T-cell (primary cell): ENCODE data around the gene PKM. TPM values are rescaled to one million over a fixed set of nuclear protein-coding genes. Genes with fewer than 3 reads are reported as not detected.

Experiments used
- ATAC-seq, 4 experiments: fragments of 200-7000 bp in 3 of 4; fragments of 150-1000 bp in 1 of 4; cut with Tn5 transposase; replicated peaks in 1 of 4; 1 replicate in 3 of 4; 2 replicates in 1 of 4; pipeline ENCODE4 v1.10.0; 2021; ENCODE audit warnings: moderate library complexity in 3 of 4, mild to moderate bottlenecking in 2 of 4, moderate number of reproducible peaks in 1 of 4
- CTCF ChIA-PET, 2 donors: fragments of 300-600 bp; sonication (Branson Sonifier 250); formaldehyde crosslinking; loops; one replicate each; lab custom pipeline; 2022; ENCODE audit warnings: antibody characterized with exemption in 2 of 2; lab: Charles Lee
- POLR2A ChIA-PET, 2 donors: fragments of 300-600 bp; sonication (Branson Sonifier 250); formaldehyde crosslinking; loops; one replicate each; lab custom pipeline; 2022; ENCODE audit warnings: antibody characterized with exemption in 2 of 2; lab: Charles Lee
- DNase-seq, 35 experiments: peaks; one replicate each; pipeline versions ENCODE4 v3.0.0 to v3.0.0-alpha.2; 2013 to 2023
- H3K27ac ChIP-seq: one replicate; pipeline ENCODE4 v1.5.1; 2013; ENCODE audit warnings: low read length
- H3K27me3 ChIP-seq, 2 experiments: replicated peaks in 1 of 2; 1 replicate in 1 of 2; 2 replicates in 1 of 2; pipeline versions ENCODE4 v1.6.1 to v1.7.0; 2013; ENCODE audit warnings: low read length in 1 of 2, mixed read lengths in 1 of 2; ENCODE audit not compliant: control insufficient read depth in 2 of 2, insufficient read depth in 2 of 2; ENCODE audit errors: extremely low read depth in 1 of 2
- H3K36me3 ChIP-seq, 2 donors: 1 replicate in 1 of 2; 2 replicates in 1 of 2; pipeline versions ENCODE4 v1.6.1 to v1.7.0; 2013; ENCODE audit warnings: low read length in 1 of 2; ENCODE audit not compliant: control insufficient read depth in 2 of 2, insufficient read depth in 1 of 2; ENCODE audit errors: extremely low read depth in 1 of 2
- H3K4me1 ChIP-seq, 2 experiments: 1 replicate in 1 of 2; 2 replicates in 1 of 2; pipeline versions ENCODE4 v1.6.1 to v1.7.0; 2013; ENCODE audit warnings: low read length in 2 of 2, mixed read lengths in 1 of 2; ENCODE audit not compliant: insufficient read depth in 2 of 2, control insufficient read depth in 1 of 2; ENCODE audit errors: extremely low read depth in 1 of 2
- H3K4me3 ChIP-seq, 2 donors: 1 replicate in 1 of 2; 2 replicates in 1 of 2; pipeline versions ENCODE4 v1.5.1 to v1.7.0; 2013; ENCODE audit warnings: mild to moderate bottlenecking in 2 of 2, low read length in 1 of 2, moderate library complexity in 1 of 2; ENCODE audit not compliant: control insufficient read depth in 1 of 2; ENCODE audit errors: extremely low read depth in 1 of 2
- H3K9me3 ChIP-seq: 2 replicates; pipeline ENCODE4 v1.7.0; 2013
- H3K27ac Mint-ChIP-seq, 2 donors: one replicate each; pipeline ENCODE4 v1.8.0; 2020 to 2021; ENCODE audit warnings: mild to moderate bottlenecking in 2 of 2, mixed read lengths in 2 of 2
- H3K27me3 Mint-ChIP-seq, 2 donors: one replicate each; pipeline ENCODE4 v1.8.0; 2021 to 2022; ENCODE audit warnings: mixed read lengths in 2 of 2
- H3K36me3 Mint-ChIP-seq: one replicate; pipeline ENCODE4 v1.8.0; 2021; ENCODE audit warnings: mixed read lengths
- H3K4me1 Mint-ChIP-seq, 3 donors: one replicate each; pipeline ENCODE4 v1.8.0; 2020 to 2022; ENCODE audit warnings: mixed read lengths in 3 of 3, mild to moderate bottlenecking in 1 of 3
- H3K4me3 Mint-ChIP-seq, 3 donors: one replicate each; pipeline ENCODE4 v1.8.0; 2020 to 2022; ENCODE audit warnings: mild to moderate bottlenecking in 3 of 3, mixed read lengths in 3 of 3, moderate library complexity in 3 of 3
- H3K9me3 Mint-ChIP-seq, 3 donors: one replicate each; pipeline ENCODE4 v1.8.0; 2020 to 2022; ENCODE audit warnings: mixed read lengths in 3 of 3
- WGBS: methylation state at CpG from one replicate; pipeline ENCODE4 v1.1.5; 2013; ENCODE audit warnings: missing lambda C conversion rate; ENCODE audit not compliant: insufficient coverage; 5-methylcytosine and 5-hydroxymethylcytosine counted together
- total RNA-seq, 35 experiments: library from RNA in 6 of 35; stranded (reverse) in 6 of 35; fragments of 120-200 nt in 1 of 35; gene quantifications; one replicate each; pipeline versions ENCODE4 v1.2.1 to v1.2.4 and lab custom pipeline; 2013 to 2026

The PKM gene
- total RNA-seq, 5 donors from 2014 or later (not counting 1 experiment from before 2014, with no cell fraction given), result 293 to 412 (median 370) TPM

- POLR2A ChIA-PET, result interaction anchor here in 1 of 2 donors (0.6 to 0.7 kb wide), 2 partner anchors 15 to 566 kb away, joined by 3 to 5 read pairs; no protein-coding TSS in a partner anchor
Observed at GRCh38 chr15:72206677-72207000, 24.4 kb downstream of the PKM start.

GRCh38 chr15:72205896-72206676, 24.9 kb downstream of the PKM start:
- peaks cover 47 to 96% of the 10 kb centered on the region in 2 donors for H3K36me3 ChIP-seq
- ChIA-PET POLR2A (interaction anchor here in 1 of 2 donors (0.6 to 0.7 kb wide), 2 partner anchors 16 to 567 kb away, joined by 3 to 5 read pairs; no protein-coding TSS in a partner anchor), CTCF (no interaction called here)
- H3K4me3 ChIP-seq, result no peak overlapping the region
- ATAC-seq (no peak), DNase-seq (no peak)
- H3K4me1 ChIP-seq, result no peaks in the 10 kb centered on the region
- no peak overlapping the region for H3K27ac Mint-ChIP-seq
- no peaks in the 10 kb centered on the region for H3K9me3 ChIP-seq
- no peak overlapping the region for H3K4me3 Mint-ChIP-seq
- no peaks in the 10 kb centered on the region for H3K27me3 Mint-ChIP-seq
- no peaks in the 10 kb centered on the region for H3K4me1 Mint-ChIP-seq
- WGBS, result 97% methylated on average over 10 of the region's 10 CpGs
- no peaks in the 10 kb centered on the region for H3K9me3 Mint-ChIP-seq
- no peaks in the 10 kb centered on the region for H3K27me3 ChIP-seq
- peaks cover 67% of the 10 kb centered on the region for H3K36me3 Mint-ChIP-seq
- no peak overlapping the region for H3K27ac ChIP-seq

More at GRCh38 chr15:72206677-72207000, 24.4 kb downstream of the PKM start:
- no peak overlapping the region for H3K4me3 Mint-ChIP-seq
- Histone ChIP-seq H3K9me3 (no peaks in the 10 kb centered on the region), H3K27me3 (no peaks in the 10 kb centered on the region), H3K4me1 (no peaks in the 10 kb centered on the region), H3K36me3 (peaks cover 45 to 91% of the 10 kb centered on the region in 2 donors), H3K4me3 (no peak overlapping the region), H3K27ac (no peak overlapping the region)
- no peak for DNase-seq
- H3K27ac Mint-ChIP-seq, result no peak overlapping the region
- CTCF ChIA-PET, result no interaction called here
- peaks cover 70% of the 10 kb centered on the region for H3K36me3 Mint-ChIP-seq
- ATAC-seq, result no peak
- H3K4me1 Mint-ChIP-seq, result no peaks in the 10 kb centered on the region
- 96% methylated on average over 3 of the region's 5 CpGs for WGBS
- no peaks in the 10 kb centered on the region for H3K27me3 Mint-ChIP-seq
- H3K9me3 Mint-ChIP-seq, result no peaks in the 10 kb centered on the region

- peaks cover 72% of the 10 kb centered on the region for H3K36me3 Mint-ChIP-seq
- ATAC-seq, result no peak
- no peak overlapping the region for H3K27ac Mint-ChIP-seq
- Histone ChIP-seq H3K27ac (no peak overlapping the region), H3K9me3 (no peaks in the 10 kb centered on the region), H3K4me1 (no peaks in the 10 kb centered on the region), H3K36me3 (peaks cover 52 to 99% of the 10 kb centered on the region in 2 donors), H3K27me3 (no peaks in the 10 kb centered on the region), H3K4me3 (no peak overlapping the region)
- no peaks in the 10 kb centered on the region for H3K9me3 Mint-ChIP-seq
- CTCF ChIA-PET, result no interaction called here
- H3K4me3 Mint-ChIP-seq, result no peak overlapping the region
- WGBS, result 52% methylated on average over 2 of the region's 2 CpGs
- H3K27me3 Mint-ChIP-seq, result no peaks in the 10 kb centered on the region
- POLR2A ChIA-PET, result no interaction called here
- no peaks in the 10 kb centered on the region for H3K4me1 Mint-ChIP-seq
- DNase-seq, result no peak
Observed at GRCh38 chr15:72205273-72205672, 25.7 kb downstream of the PKM start.

- CTCF ChIA-PET, result no interaction called here
- Histone ChIP-seq H3K9me3 (no peaks in the 10 kb centered on the region), H3K4me3 (no peak overlapping the region), H3K27ac (no peak overlapping the region), H3K36me3 (peaks cover 56 to 99% of the 10 kb centered on the region in 2 donors), H3K4me1 (no peaks in the 10 kb centered on the region), H3K27me3 (peaks cover 0 to 3% of the 10 kb centered on the region in 2 experiments)
- peaks cover 0 to 3% (median 0%) of the 10 kb centered on the region in 3 donors for H3K4me1 Mint-ChIP-seq
- no peak overlapping the region for H3K27ac Mint-ChIP-seq
- DNase-seq (no peak), ATAC-seq (no peak)
- 96% methylated on average over 4 of the region's 5 CpGs for WGBS
- no peak overlapping the region for H3K4me3 Mint-ChIP-seq
- POLR2A ChIA-PET, result no interaction called here
- no peaks in the 10 kb centered on the region for H3K27me3 Mint-ChIP-seq
- H3K9me3 Mint-ChIP-seq, result no peaks in the 10 kb centered on the region
- H3K36me3 Mint-ChIP-seq, result peaks cover 68% of the 10 kb centered on the region
Observed at GRCh38 chr15:72203507-72203837, 27.5 kb downstream of the PKM start.

- Mint-ChIP-seq H3K4me3 (no peak overlapping the region), H3K27me3 (peaks cover 0 to 2% of the 10 kb centered on the region in 2 donors), H3K4me1 (peaks cover 3 to 5% (median 4%) of the 10 kb centered on the region in 3 donors), H3K36me3 (peaks cover 64% of the 10 kb centered on the region), H3K27ac (peak overlapping the region in 1 of 2 donors; percentile 32), H3K9me3 (no peaks in the 10 kb centered on the region)
- 83% methylated on average over 8 of the region's 8 CpGs for WGBS
- Histone ChIP-seq H3K36me3 (peaks cover 57 to 97% of the 10 kb centered on the region in 2 donors), H3K4me1 (peaks cover 0 to 2% of the 10 kb centered on the region in 2 experiments), H3K27me3 (peaks cover 0 to 8% of the 10 kb centered on the region in 2 experiments), H3K9me3 (no peaks in the 10 kb centered on the region), H3K27ac (no peak overlapping the region), H3K4me3 (no peak overlapping the region)
- no peak for ATAC-seq
- DNase-seq, result no peak
- ChIA-PET POLR2A (no interaction called here), CTCF (no interaction called here)
Observed at GRCh38 chr15:72202801-72203506, 28.0 kb downstream of the PKM start.

- peaks cover 58% of the 10 kb centered on the region for H3K36me3 Mint-ChIP-seq
- Histone ChIP-seq H3K4me1 (peaks cover 0 to 6% of the 10 kb centered on the region in 2 experiments), H3K36me3 (peaks cover 51 to 90% of the 10 kb centered on the region in 2 donors), H3K4me3 (no peak overlapping the region), H3K27ac (no peak overlapping the region), H3K9me3 (no peaks in the 10 kb centered on the region), H3K27me3 (peaks cover 0 to 12% of the 10 kb centered on the region in 2 experiments)
- ChIA-PET POLR2A (no interaction called here), CTCF (no interaction called here)
- peaks cover 5 to 7% (median 6%) of the 10 kb centered on the region in 3 donors for H3K4me1 Mint-ChIP-seq
- peaks cover 0 to 5% of the 10 kb centered on the region in 2 donors for H3K27me3 Mint-ChIP-seq
- no peak for DNase-seq
- no peak overlapping the region for H3K4me3 Mint-ChIP-seq
- no peak overlapping the region for H3K27ac Mint-ChIP-seq
- 98% methylated on average over 11 of the region's 13 CpGs for WGBS
- H3K9me3 Mint-ChIP-seq, result no peaks in the 10 kb centered on the region
- ATAC-seq, result no peak
Observed at GRCh38 chr15:72202302-72202701, 28.7 kb downstream of the PKM start.
